HEK293 (cell line): ENCODE data around the gene TMEM14A.

ENCODE experiments used
- EGR2 ChIP-seq: fragments of 450-650 bp; formaldehyde crosslinking; IDR thresholded peaks from 2 replicates; pipeline ENCODE4 v1.5.1; 2016; ENCODE audit warnings: low read depth, missing biosample characterization, missing genetic modification characterization
- PRDM1 ChIP-seq: fragments of 450-650 bp; formaldehyde crosslinking; IDR thresholded peaks from 2 replicates; pipeline ENCODE4; 2016; ENCODE audit warnings: missing biosample characterization, missing genetic modification characterization
- SCRT1 ChIP-seq: fragments of 450-650 bp; formaldehyde crosslinking; IDR thresholded peaks from 2 replicates; pipeline ENCODE4 v1.5.1; 2016; ENCODE audit warnings: missing biosample characterization, missing genetic modification characterization, borderline replicate concordance
- SCRT2 ChIP-seq: fragments of 450-650 bp; formaldehyde crosslinking; IDR thresholded peaks from 2 replicates; pipeline ENCODE4 v1.5.1; 2016; ENCODE audit warnings: missing biosample characterization, missing genetic modification characterization
- TCF7L2 ChIP-seq: IDR thresholded peaks from 2 replicates; pipeline ENCODE4 v1.6.1; 2011; ENCODE audit warnings: low read depth, mild to moderate bottlenecking, inconsistent platforms, low read length, moderate library complexity, borderline replicate concordance
- ZBTB1 ChIP-seq: fragments of 450-650 bp; formaldehyde crosslinking; IDR thresholded peaks from 2 replicates; pipeline ENCODE4 v1.5.1; 2016; ENCODE audit warnings: missing biosample characterization, missing genetic modification characterization
- ZBTB48 ChIP-seq: fragments of 450-650 bp; formaldehyde crosslinking; IDR thresholded peaks from 2 replicates; pipeline ENCODE4 v1.5.1; 2016; ENCODE audit warnings: missing biosample characterization, missing genetic modification characterization
- ZEB2 ChIP-seq: fragments of 450-650 bp; formaldehyde crosslinking; IDR thresholded peaks from 2 replicates; pipeline ENCODE4 v1.5.1; 2016; ENCODE audit warnings: missing biosample characterization, missing genetic modification characterization
- ZNF202 ChIP-seq: fragments of 450-650 bp; formaldehyde crosslinking; IDR thresholded peaks from 2 replicates; pipeline ENCODE4 v1.5.1; 2016; ENCODE audit warnings: missing biosample characterization, missing genetic modification characterization, borderline replicate concordance
- ZNF221 ChIP-seq: fragments of 450-650 bp; formaldehyde crosslinking; IDR thresholded peaks from 2 replicates; pipeline ENCODE4 v1.5.1; 2017; ENCODE audit warnings: missing biosample characterization, missing genetic modification characterization, borderline replicate concordance
- ZNF311 ChIP-seq: fragments of 450-650 bp; formaldehyde crosslinking; IDR thresholded peaks from 2 replicates; pipeline ENCODE4 v1.5.1; 2017; ENCODE audit warnings: missing biosample characterization, missing genetic modification characterization, borderline replicate concordance
- ZNF555 ChIP-seq: fragments of 450-650 bp; formaldehyde crosslinking; conservative IDR thresholded peaks from 2 replicates; pipeline ENCODE4 v1.5.1; 2017; ENCODE audit warnings: missing biosample characterization, mild to moderate bottlenecking, missing genetic modification characterization, inconsistent platforms
- ZNF629 ChIP-seq: fragments of 450-650 bp; formaldehyde crosslinking; IDR thresholded peaks from 2 replicates; pipeline ENCODE4 v1.5.1; 2017; ENCODE audit warnings: missing biosample characterization, missing genetic modification characterization
- ZNF658 ChIP-seq: fragments of 450-650 bp; formaldehyde crosslinking; IDR thresholded peaks from 2 replicates; pipeline ENCODE4; 2016; ENCODE audit warnings: missing biosample characterization, missing genetic modification characterization
- ZNF660 ChIP-seq: fragments of 450-650 bp; IDR thresholded peaks from 2 replicates; pipeline ENCODE4 v1.5.1; 2018; ENCODE audit warnings: missing biosample characterization, mild to moderate bottlenecking, missing genetic modification characterization
- ZNF791 ChIP-seq: fragments of 450-650 bp; formaldehyde crosslinking; IDR thresholded peaks from 2 replicates; pipeline ENCODE4 v1.5.1; 2016; ENCODE audit warnings: missing biosample characterization, missing genetic modification characterization
- ZSCAN23 ChIP-seq: fragments of 450-650 bp; formaldehyde crosslinking; IDR thresholded peaks from 2 replicates; pipeline ENCODE4 v1.5.1; 2016; ENCODE audit warnings: missing biosample characterization, missing genetic modification characterization
- TF ChIP-seq, protein P1 (sequence below): fragments of 450-650 bp; formaldehyde crosslinking; IDR thresholded peaks from 2 replicates; pipeline ENCODE4 v1.5.1; 2016; ENCODE audit warnings: missing biosample characterization, missing genetic modification characterization
- TF ChIP-seq, protein P2 (sequence below): fragments of 450-650 bp; formaldehyde crosslinking; IDR thresholded peaks from 2 replicates; pipeline ENCODE4 v1.5.1; 2016; ENCODE audit warnings: missing biosample characterization, missing genetic modification characterization, borderline replicate concordance
- TF ChIP-seq, protein P3 (sequence below): fragments of 450-650 bp; formaldehyde crosslinking; IDR thresholded peaks from 2 replicates; pipeline ENCODE4 v1.5.1; 2016; ENCODE audit warnings: missing biosample characterization, missing genetic modification characterization
- TF ChIP-seq, protein P4 (sequence below): fragments of 450-650 bp; formaldehyde crosslinking; IDR thresholded peaks from 2 replicates; pipeline ENCODE4 v1.5.1; 2016; ENCODE audit warnings: missing biosample characterization, missing genetic modification characterization
- TF ChIP-seq, protein P5 (sequence below): fragments of 450-650 bp; formaldehyde crosslinking; IDR thresholded peaks from 2 replicates; pipeline ENCODE4 v1.5.1; 2016; ENCODE audit warnings: missing biosample characterization, missing genetic modification characterization
- TF ChIP-seq, protein P6 (sequence below): fragments of 450-650 bp; IDR thresholded peaks from 2 replicates; pipeline ENCODE4 v1.5.1; 2018; ENCODE audit warnings: missing biosample characterization, missing genetic modification characterization

Gene TMEM14A

DNA sequence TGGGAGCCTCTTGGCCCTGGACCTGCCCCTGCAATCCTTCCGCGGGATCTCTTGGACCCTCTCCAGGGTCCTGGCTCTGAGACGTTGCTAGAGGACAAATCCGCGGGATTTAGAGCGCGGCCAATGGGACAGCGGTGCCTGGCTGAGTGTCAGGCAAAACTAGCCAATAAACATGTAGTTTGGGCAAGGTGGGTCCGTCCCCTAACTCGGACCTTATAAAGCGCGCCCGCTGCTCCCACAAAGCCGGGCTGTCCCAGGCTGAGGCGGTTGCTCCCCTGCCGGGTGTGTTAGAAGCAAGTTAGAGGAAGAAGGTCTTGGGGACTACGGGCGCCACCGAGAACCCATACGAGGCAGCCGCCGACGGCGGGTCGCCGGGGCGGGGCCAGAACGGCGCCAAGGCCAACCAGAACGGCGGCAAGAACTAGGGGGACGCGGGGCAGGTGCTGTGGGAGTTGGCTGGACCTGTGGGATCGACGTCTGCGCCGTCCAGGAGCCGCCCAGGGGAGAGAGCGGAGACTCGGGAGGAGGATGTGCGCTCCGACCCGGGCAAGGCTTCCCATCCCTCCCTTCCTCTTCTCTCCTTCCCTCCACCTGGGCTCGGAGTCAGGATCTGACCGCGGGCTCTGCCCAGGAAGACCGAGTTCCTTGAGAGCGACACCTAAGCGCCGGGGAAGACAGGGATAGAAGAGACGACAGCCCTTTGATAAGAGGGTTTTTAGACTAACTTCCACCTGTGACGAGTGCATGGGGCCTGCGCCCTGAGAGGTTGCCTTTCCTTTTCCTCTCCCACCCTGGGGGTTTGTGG is 6.5 kb upstream of the TMEM14A start (continued):
- TF ChIP-seq, protein P1, sequence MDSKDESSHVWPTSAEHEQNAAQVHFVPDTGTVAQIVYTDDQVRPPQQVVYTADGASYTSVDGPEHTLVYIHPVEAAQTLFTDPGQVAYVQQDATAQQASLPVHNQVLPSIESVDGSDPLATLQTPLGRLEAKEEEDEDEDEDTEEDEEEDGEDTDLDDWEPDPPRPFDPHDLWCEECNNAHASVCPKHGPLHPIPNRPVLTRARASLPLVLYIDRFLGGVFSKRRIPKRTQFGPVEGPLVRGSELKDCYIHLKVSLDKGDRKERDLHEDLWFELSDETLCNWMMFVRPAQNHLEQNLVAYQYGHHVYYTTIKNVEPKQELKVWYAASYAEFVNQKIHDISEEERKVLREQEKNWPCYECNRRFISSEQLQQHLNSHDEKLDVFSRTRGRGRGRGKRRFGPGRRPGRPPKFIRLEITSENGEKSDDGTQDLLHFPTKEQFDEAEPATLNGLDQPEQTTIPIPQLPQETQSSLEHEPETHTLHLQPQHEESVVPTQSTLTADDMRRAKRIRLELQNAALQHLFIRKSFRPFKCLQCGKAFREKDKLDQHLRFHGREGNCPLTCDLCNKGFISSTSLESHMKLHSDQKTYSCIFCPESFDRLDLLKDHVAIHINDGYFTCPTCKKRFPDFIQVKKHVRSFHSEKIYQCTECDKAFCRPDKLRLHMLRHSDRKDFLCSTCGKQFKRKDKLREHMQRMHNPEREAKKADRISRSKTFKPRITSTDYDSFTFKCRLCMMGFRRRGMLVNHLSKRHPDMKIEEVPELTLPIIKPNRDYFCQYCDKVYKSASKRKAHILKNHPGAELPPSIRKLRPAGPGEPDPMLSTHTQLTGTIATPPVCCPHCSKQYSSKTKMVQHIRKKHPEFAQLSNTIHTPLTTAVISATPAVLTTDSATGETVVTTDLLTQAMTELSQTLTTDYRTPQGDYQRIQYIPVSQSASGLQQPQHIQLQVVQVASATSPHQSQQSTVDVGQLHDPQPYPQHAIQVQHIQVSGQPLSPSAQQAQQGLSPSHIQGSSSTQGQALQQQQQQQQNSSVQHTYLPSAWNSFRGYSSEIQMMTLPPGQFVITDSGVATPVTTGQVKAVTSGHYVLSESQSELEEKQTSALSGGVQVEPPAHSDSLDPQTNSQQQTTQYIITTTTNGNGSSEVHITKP (tag by site-specific recombination) = no peak; the same call in 1 of the 2 replicates
- TF ChIP-seq ZNF629 (tag by site-specific recombination) (no peak), ZEB2 (tag by site-specific recombination) (no peak), ZNF555 (tag by site-specific recombination) (no peak), ZBTB48 (tag by site-specific recombination) (peak; percentile 51; the same call in 1 of the 2 replicates), TCF7L2 (no peak), EGR2 (no peak), SCRT2 (tag by site-specific recombination) (peak; percentile 87), ZNF658 (tag by site-specific recombination) (no peak), ZNF791 (tag by site-specific recombination) (no peak), ZNF221 (tag by site-specific recombination) (no peak), ZNF311 (tag by site-specific recombination) (no peak), ZNF660 (peak; percentile 75; the same call in 1 of the 2 replicates), SCRT1 (tag by site-specific recombination) (no peak), ZSCAN23 (tag by site-specific recombination) (no peak), ZNF202 (tag by site-specific recombination) (no peak), ZBTB1 (no peak), PRDM1 (tag by site-specific recombination) (no peak)
- TF ChIP-seq, protein P2, sequence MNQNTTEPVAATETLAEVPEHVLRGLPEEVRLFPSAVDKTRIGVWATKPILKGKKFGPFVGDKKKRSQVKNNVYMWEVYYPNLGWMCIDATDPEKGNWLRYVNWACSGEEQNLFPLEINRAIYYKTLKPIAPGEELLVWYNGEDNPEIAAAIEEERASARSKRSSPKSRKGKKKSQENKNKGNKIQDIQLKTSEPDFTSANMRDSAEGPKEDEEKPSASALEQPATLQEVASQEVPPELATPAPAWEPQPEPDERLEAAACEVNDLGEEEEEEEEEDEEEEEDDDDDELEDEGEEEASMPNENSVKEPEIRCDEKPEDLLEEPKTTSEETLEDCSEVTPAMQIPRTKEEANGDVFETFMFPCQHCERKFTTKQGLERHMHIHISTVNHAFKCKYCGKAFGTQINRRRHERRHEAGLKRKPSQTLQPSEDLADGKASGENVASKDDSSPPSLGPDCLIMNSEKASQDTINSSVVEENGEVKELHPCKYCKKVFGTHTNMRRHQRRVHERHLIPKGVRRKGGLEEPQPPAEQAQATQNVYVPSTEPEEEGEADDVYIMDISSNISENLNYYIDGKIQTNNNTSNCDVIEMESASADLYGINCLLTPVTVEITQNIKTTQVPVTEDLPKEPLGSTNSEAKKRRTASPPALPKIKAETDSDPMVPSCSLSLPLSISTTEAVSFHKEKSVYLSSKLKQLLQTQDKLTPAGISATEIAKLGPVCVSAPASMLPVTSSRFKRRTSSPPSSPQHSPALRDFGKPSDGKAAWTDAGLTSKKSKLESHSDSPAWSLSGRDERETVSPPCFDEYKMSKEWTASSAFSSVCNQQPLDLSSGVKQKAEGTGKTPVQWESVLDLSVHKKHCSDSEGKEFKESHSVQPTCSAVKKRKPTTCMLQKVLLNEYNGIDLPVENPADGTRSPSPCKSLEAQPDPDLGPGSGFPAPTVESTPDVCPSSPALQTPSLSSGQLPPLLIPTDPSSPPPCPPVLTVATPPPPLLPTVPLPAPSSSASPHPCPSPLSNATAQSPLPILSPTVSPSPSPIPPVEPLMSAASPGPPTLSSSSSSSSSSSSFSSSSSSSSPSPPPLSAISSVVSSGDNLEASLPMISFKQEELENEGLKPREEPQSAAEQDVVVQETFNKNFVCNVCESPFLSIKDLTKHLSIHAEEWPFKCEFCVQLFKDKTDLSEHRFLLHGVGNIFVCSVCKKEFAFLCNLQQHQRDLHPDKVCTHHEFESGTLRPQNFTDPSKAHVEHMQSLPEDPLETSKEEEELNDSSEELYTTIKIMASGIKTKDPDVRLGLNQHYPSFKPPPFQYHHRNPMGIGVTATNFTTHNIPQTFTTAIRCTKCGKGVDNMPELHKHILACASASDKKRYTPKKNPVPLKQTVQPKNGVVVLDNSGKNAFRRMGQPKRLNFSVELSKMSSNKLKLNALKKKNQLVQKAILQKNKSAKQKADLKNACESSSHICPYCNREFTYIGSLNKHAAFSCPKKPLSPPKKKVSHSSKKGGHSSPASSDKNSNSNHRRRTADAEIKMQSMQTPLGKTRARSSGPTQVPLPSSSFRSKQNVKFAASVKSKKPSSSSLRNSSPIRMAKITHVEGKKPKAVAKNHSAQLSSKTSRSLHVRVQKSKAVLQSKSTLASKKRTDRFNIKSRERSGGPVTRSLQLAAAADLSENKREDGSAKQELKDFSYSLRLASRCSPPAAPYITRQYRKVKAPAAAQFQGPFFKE = no peak
- TF ChIP-seq, protein P3, sequence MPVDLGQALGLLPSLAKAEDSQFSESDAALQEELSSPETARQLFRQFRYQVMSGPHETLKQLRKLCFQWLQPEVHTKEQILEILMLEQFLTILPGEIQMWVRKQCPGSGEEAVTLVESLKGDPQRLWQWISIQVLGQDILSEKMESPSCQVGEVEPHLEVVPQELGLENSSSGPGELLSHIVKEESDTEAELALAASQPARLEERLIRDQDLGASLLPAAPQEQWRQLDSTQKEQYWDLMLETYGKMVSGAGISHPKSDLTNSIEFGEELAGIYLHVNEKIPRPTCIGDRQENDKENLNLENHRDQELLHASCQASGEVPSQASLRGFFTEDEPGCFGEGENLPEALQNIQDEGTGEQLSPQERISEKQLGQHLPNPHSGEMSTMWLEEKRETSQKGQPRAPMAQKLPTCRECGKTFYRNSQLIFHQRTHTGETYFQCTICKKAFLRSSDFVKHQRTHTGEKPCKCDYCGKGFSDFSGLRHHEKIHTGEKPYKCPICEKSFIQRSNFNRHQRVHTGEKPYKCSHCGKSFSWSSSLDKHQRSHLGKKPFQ (tag by site-specific recombination) = no peak
- TF ChIP-seq, protein P4, sequence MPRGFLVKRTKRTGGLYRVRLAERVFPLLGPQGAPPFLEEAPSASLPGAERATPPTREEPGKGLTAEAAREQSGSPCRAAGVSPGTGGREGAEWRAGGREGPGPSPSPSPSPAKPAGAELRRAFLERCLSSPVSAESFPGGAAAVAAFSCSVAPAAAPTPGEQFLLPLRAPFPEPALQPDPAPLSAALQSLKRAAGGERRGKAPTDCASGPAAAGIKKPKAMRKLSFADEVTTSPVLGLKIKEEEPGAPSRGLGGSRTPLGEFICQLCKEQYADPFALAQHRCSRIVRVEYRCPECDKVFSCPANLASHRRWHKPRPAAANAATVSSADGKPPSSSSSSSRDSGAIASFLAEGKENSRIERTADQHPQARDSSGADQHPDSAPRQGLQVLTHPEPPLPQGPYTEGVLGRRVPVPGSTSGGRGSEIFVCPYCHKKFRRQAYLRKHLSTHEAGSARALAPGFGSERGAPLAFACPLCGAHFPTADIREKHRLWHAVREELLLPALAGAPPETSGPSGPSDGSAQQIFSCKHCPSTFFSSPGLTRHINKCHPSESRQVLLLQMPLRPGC (tag by site-specific recombination) = no peak
- TF ChIP-seq, protein P5, sequence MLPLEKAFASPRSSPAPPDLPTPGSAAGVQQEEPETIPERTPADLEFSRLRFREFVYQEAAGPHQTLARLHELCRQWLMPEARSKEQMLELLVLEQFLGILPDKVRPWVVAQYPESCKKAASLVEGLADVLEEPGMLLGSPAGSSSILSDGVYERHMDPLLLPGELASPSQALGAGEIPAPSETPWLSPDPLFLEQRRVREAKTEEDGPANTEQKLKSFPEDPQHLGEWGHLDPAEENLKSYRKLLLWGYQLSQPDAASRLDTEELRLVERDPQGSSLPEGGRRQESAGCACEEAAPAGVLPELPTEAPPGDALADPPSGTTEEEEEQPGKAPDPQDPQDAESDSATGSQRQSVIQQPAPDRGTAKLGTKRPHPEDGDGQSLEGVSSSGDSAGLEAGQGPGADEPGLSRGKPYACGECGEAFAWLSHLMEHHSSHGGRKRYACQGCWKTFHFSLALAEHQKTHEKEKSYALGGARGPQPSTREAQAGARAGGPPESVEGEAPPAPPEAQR (tag by site-specific recombination) = no peak
- TF ChIP-seq, protein P6, sequence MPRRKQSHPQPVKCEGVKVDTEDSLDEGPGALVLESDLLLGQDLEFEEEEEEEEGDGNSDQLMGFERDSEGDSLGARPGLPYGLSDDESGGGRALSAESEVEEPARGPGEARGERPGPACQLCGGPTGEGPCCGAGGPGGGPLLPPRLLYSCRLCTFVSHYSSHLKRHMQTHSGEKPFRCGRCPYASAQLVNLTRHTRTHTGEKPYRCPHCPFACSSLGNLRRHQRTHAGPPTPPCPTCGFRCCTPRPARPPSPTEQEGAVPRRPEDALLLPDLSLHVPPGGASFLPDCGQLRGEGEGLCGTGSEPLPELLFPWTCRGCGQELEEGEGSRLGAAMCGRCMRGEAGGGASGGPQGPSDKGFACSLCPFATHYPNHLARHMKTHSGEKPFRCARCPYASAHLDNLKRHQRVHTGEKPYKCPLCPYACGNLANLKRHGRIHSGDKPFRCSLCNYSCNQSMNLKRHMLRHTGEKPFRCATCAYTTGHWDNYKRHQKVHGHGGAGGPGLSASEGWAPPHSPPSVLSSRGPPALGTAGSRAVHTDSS (tag by site-specific recombination) = no peak
